IPS-20b (cell line): ENCODE measurements around the gene MAGI2.

Source experiments
- H3K27ac ChIP-seq: one replicate; pipeline ENCODE4 v1.5.1; 2013; ENCODE audit warnings: low read length
- H3K27me3 ChIP-seq: 2 replicates; pipeline ENCODE4 v1.6.1; 2013; ENCODE audit warnings: mild to moderate bottlenecking, low read length, inconsistent platforms; ENCODE audit not compliant: insufficient read depth
- H3K36me3 ChIP-seq: 2 replicates; pipeline ENCODE4 v1.6.1; 2013; ENCODE audit warnings: low read depth, mild to moderate bottlenecking, inconsistent platforms, low read length, moderate library complexity; ENCODE audit not compliant: insufficient read depth
- H3K4me1 ChIP-seq: 2 replicates; pipeline ENCODE4 v1.6.1; 2013; ENCODE audit warnings: mild to moderate bottlenecking, control low read depth, inconsistent platforms, low read length, moderate library complexity; ENCODE audit not compliant: insufficient read depth
- H3K4me3 ChIP-seq: 2 replicates; pipeline ENCODE4 v1.5.1; 2013; ENCODE audit warnings: mild to moderate bottlenecking, low read length, inconsistent platforms
- H3K9ac ChIP-seq: 2 replicates; pipeline ENCODE4 v1.6.1; 2013; ENCODE audit warnings: low read depth, mild to moderate bottlenecking, inconsistent platforms, low read length, moderate library complexity
- H3K9me3 ChIP-seq: 2 replicates; pipeline ENCODE4 v1.6.1; 2013; ENCODE audit warnings: mild to moderate bottlenecking, low read depth, low read length, inconsistent platforms; ENCODE audit not compliant: insufficient read depth

The MAGI2 gene

DNA sequence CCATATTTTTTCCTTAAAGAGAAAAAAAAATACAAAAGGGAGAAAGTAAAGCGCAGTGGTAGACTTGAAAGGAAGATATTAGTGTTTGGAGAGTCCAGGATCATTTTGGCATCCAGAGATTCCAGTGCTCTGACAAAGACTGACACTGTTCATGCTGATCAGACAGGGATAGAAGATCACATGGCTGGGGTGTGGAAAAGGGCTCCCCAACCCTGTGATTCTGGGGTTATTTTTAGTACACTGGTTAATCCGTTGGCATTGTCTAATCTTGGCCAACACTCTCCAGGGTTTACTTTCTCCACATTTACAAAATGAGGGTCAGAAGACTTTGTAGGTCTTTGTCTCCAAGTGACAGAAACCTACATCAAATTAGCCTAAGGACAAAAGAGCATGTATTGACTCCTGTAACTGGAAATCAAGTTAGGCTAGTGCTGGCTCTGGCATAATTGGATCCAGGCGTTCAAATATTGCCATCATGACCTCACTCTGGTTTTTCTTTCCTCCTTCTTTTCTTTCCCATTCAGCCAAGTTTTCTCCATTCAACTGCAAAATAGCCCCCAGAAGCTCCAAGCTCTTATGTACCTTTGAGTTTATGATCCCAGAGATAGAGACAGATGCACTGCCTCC is 1473.3 kb downstream of the MAGI2 start:
- H3K4me3 ChIP-seq, result no peak overlapping the region
- H3K9me3 ChIP-seq, result no peaks in the 10 kb centered on the region
- H3K9ac ChIP-seq, result no peak overlapping the region
- H3K27me3 ChIP-seq, result no peaks in the 10 kb centered on the region
- H3K27ac ChIP-seq, result no peak overlapping the region
- H3K36me3 ChIP-seq, result no peaks in the 10 kb centered on the region
- H3K4me1 ChIP-seq, result no peaks in the 10 kb centered on the region

DNA sequence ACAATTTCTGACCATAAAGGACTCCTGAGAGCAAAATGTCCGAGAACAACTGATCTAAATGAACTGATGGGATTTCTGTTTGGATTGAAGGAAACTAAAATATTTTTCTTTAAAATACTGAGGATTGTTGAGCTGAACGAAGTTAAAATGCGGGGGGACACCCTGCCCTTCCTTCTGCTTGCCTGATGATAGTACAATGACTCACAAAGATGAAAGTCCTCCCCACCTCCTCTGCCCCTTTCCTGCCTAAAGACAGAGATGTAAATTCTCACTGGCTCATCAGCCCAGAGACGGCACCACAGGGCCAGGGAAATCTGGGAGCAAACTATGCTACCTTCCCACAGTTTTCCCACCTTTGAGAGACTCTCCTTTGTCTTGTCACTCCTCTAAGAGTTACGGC is 1474.2 kb downstream of the MAGI2 start:
- Histone ChIP-seq H3K27ac (no peak overlapping the region), H3K4me3 (no peak overlapping the region), H3K4me1 (no peaks in the 10 kb centered on the region), H3K9ac (no peak overlapping the region), H3K36me3 (no peaks in the 10 kb centered on the region), H3K9me3 (no peaks in the 10 kb centered on the region), H3K27me3 (no peaks in the 10 kb centered on the region)

DNA sequence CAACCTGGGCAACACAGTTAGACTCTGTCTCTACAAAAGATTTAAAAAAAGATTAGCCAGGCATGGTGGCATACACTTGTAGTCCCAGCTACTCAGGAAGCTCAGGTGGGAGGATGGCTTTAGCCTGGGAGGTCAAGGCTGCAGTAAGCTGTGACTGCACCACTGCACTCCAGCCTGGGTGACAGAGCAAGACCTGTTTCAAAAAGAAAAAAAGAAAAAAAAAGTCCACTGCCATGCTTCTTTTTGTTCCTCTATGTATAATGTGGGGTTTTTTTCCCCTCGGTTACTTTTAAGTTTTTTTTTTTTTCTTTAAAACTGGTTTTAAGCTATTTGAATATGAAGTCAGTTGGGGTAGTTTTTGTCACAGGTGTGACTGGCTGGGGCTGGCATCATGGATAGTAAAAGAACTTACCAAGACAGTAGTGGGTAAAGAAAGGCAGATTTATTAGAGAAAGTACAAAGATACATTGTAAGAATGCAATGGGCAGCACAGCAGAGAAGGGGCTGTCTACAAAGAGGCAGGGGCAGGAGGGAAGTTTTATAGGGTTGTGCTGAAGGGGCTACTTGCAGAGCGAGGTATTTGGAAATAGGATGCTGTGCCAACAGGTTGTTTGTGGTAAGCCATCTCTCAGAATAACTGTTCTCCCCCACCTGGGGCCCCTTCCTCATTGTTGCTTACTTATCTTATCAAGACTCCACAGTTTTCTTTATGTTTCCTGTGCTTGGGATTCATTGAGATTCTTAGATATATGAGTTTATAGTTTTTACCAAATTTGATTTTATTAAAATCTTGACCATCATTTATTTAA is 1477.6 kb downstream of the MAGI2 start:
- Histone ChIP-seq H3K27me3 (no peaks in the 10 kb centered on the region), H3K4me1 (no peaks in the 10 kb centered on the region), H3K27ac (no peak overlapping the region)

GRCh38 chr7:77971726-77972125 is 1481.7 kb downstream of the MAGI2 start:
- no peaks in the 10 kb centered on the region for H3K9me3 ChIP-seq
- H3K4me3 ChIP-seq, result no peak overlapping the region

More for the DNA sequence above, 1477.6 kb downstream of the MAGI2 start:
- Histone ChIP-seq H3K9ac (no peak overlapping the region), H3K9me3 (no peaks in the 10 kb centered on the region), H3K36me3 (no peaks in the 10 kb centered on the region), H3K4me3 (no peak overlapping the region)

DNA sequence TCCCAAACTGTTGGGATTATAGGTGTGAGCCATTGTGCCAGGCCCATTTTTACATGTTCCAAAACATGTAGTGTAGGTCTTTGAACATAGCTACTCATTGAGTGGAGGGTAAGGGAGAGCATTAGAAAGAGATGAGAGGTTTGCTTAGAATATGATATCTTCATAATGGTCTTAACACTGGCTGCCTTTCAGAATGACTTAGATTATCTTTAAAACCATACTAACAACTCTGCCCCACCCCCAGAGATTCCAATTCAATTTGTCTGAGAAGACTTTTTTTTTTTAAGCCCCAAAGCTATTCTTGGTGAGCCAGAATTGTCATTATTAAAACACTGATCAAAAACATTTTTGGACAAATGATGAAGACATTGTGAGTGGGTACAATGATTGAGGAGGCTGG is 1486.0 kb downstream of the MAGI2 start:
- Histone ChIP-seq H3K4me3 (no peak overlapping the region), H3K36me3 (no peaks in the 10 kb centered on the region), H3K27me3 (no peaks in the 10 kb centered on the region), H3K4me1 (no peaks in the 10 kb centered on the region), H3K9ac (no peak overlapping the region), H3K9me3 (no peaks in the 10 kb centered on the region), H3K27ac (no peak overlapping the region)

More at GRCh38 chr7:77971726-77972125, 1481.7 kb downstream of the MAGI2 start:
- Histone ChIP-seq H3K9ac (no peak overlapping the region), H3K27me3 (no peaks in the 10 kb centered on the region), H3K4me1 (no peaks in the 10 kb centered on the region), H3K27ac (no peak overlapping the region), H3K36me3 (no peaks in the 10 kb centered on the region)
